Activated CD4-positive, alpha-beta T cell treated with anti-CD3 and anti-CD28 coated beads, Interleukin-2, amount 10 ng/mL, durations not matched to agents 24 days and 14 days (primary cell): Measurements from ENCODE around the gene ADAM10. TPM values are rescaled to one million over a fixed set of nuclear protein-coding genes. Genes with fewer than 3 reads are reported as not detected.

Experiments
- DNase-seq: peaks from one replicate; pipeline ENCODE4 v3.0.0; 2022
- H3K27ac Mint-ChIP-seq: one replicate; pipeline ENCODE4 v1.8.0; 2022; ENCODE audit warnings: mild to moderate bottlenecking, mixed read lengths
- H3K27me3 Mint-ChIP-seq: one replicate; pipeline ENCODE4 v1.8.0; 2022; ENCODE audit warnings: mixed read lengths
- H3K36me3 Mint-ChIP-seq: one replicate; pipeline ENCODE4 v1.8.0; 2022; ENCODE audit warnings: low read depth, mild to moderate bottlenecking, mixed read lengths
- H3K4me1 Mint-ChIP-seq: one replicate; pipeline ENCODE4 v1.8.0; 2021; ENCODE audit warnings: mixed read lengths
- H3K4me3 Mint-ChIP-seq: one replicate; pipeline ENCODE4 v1.8.0; 2022; ENCODE audit warnings: mild to moderate bottlenecking, moderate library complexity, mixed read lengths
- H3K9me3 Mint-ChIP-seq: one replicate; pipeline ENCODE4 v1.8.0; 2021; ENCODE audit warnings: mixed read lengths
- intact Hi-C: fragments of 100-400 bp; cut with micrococcal nuclease; formaldehyde crosslinking; loops from one replicate; pipeline ENCODE4 v1.15.1; 2023
- total RNA-seq: library from RNA; stranded (reverse); gene quantifications from 2 replicates; pipeline ENCODE4 v1.2.3, GENCODE V29; 2022

Gene ADAM10
- total RNA-seq, 1 donor from 2014 or later: 103 TPM

DNA sequence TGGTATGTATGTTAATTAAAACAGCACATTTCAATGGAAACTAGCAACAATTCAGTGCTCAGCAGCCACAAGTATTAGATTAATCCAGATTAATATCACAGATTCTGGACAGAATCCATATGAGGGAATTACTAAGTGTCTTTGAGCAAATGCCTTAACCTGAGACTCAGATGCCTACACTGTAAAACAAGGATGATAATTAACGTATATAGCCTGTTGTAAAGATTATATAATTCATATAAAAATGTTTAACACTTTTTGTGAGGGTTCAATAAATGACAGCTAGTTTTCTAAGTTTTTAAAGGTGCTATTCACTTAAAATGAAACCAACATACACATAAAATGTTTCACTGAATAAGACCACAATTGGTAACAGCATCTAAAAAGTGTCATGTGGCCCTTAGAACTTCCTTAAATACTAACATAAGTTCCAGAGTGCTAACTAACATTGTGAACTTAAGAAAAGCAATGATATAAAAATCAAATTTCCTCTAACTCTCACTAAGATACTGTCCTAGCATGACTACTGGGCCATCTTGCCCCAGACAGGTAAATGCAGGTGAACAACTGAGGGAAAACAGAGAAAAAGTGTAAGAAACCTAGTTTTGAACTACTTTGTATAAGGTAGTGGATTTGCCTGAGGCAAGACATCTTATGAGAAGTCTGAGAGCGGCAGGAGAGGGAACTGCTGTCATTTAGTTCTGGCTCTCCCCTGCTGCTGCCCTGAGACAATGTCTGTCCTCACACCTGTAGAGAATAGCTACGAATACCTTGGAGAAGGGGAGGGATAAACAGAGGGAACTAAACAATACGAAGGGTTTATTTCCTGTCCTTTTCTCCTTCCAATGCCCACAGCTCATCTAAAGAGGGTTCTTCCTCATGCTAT, 151.3 kb downstream of the ADAM10 start:
- Mint-ChIP-seq H3K36me3 (peaks cover 53% of the 10 kb centered on the region), H3K4me1 (peaks cover 27% of the 10 kb centered on the region), H3K9me3 (peaks cover 12% of the 10 kb centered on the region), H3K27ac (no peak overlapping the region), H3K4me3 (no peak overlapping the region), H3K27me3 (no peaks in the 10 kb centered on the region)
- intact Hi-C loops: loop anchor here (5.0 to 10.0 kb wide), 3 partner anchors 34 to 123 kb away; no protein-coding TSS in a partner anchor
- DNase-seq: no peak

GRCh38 chr15:58595516-58596263, 153.8 kb downstream of the ADAM10 start:
- no peak overlapping the region for H3K4me3 Mint-ChIP-seq
- H3K27me3 Mint-ChIP-seq: no peaks in the 10 kb centered on the region
- H3K36me3 Mint-ChIP-seq: peaks cover 53% of the 10 kb centered on the region
- H3K9me3 Mint-ChIP-seq: peaks cover 14% of the 10 kb centered on the region
- no peak for DNase-seq
- peaks cover 27% of the 10 kb centered on the region for H3K4me1 Mint-ChIP-seq
- intact Hi-C loops: loop anchor here (1.0 to 10.0 kb wide), 5 partner anchors 37 to 153 kb away; partner anchors contain the start of gene ADAM10
- H3K27ac Mint-ChIP-seq: no peak overlapping the region

- H3K36me3 Mint-ChIP-seq: peaks cover 54% of the 10 kb centered on the region
- peak overlapping the region; percentile 35 for H3K27ac Mint-ChIP-seq
- DNase-seq: no peak
- no peaks in the 10 kb centered on the region for H3K27me3 Mint-ChIP-seq
- intact Hi-C loops: loop anchor here (1.0 to 10.0 kb wide), 5 partner anchors 37 to 154 kb away; partner anchors contain the start of gene ADAM10
- H3K9me3 Mint-ChIP-seq: peaks cover 14% of the 10 kb centered on the region
- H3K4me1 Mint-ChIP-seq: peaks cover 27% of the 10 kb centered on the region
- no peak overlapping the region for H3K4me3 Mint-ChIP-seq
These were observed 154.6 kb downstream of the ADAM10 start for GRCh38 chr15:58594898-58595297.

DNA sequence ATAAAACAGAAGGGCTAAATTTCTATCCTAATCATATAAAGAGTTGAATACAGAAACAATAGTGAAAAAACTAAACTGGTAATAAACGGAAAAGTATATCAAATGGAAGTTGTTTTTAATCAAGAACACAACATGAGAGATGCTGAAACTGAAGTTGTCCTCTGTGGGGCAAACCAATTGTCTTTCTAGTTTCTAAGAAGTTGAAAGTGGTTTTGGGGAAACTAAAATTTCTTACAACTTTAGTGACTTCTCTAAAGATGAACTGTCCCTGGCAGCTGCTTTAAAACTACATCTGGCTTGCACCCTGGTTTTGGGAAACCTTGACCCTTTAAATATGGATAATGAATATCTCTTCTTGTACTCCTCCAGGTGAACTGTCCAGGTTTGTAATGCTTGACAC, 155.6 kb downstream of the ADAM10 start:
- peak overlapping the region; percentile 47 for H3K4me3 Mint-ChIP-seq
- DNase-seq: no peak
- peaks cover 53% of the 10 kb centered on the region for H3K36me3 Mint-ChIP-seq
- H3K9me3 Mint-ChIP-seq: peaks cover 9% of the 10 kb centered on the region
- intact Hi-C loops: loop anchor here (2.0 to 10.0 kb wide), 3 partner anchors 111 to 155 kb away; partner anchors contain the start of gene ADAM10
- no peaks in the 10 kb centered on the region for H3K27me3 Mint-ChIP-seq
- peak overlapping the region; percentile 71 for H3K27ac Mint-ChIP-seq
- peaks cover 29% of the 10 kb centered on the region for H3K4me1 Mint-ChIP-seq

DNA sequence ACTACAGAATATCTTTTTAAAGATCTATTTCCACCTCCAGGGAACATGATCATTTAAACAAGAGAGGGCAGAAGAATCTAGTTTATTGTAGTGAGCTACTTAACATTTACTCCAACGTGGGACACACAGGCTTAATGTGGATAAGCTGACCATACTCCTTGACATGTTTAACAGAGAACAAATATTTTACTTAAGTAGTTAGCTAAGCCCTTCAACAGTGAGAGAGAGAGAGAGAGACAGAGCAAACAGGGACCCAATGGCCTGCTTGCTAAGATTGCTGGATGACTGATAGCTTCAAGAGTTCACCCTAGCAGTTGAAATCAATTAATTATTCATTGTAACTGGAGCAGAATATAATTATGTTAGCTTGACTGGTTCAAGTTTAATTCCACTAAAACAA, 158.6 kb downstream of the ADAM10 start:
- H3K4me1 Mint-ChIP-seq: peaks cover 23% of the 10 kb centered on the region
- H3K36me3 Mint-ChIP-seq: peaks cover 38% of the 10 kb centered on the region
- no peaks in the 10 kb centered on the region for H3K27me3 Mint-ChIP-seq
- H3K9me3 Mint-ChIP-seq: peaks cover 7% of the 10 kb centered on the region
- no peak overlapping the region for H3K4me3 Mint-ChIP-seq
- intact Hi-C loops: loop anchor here (10.0 kb wide), 2 partner anchors 114 to 116 kb away; no protein-coding TSS in a partner anchor
- H3K27ac Mint-ChIP-seq: no peak overlapping the region
- no peak for DNase-seq

DNA sequence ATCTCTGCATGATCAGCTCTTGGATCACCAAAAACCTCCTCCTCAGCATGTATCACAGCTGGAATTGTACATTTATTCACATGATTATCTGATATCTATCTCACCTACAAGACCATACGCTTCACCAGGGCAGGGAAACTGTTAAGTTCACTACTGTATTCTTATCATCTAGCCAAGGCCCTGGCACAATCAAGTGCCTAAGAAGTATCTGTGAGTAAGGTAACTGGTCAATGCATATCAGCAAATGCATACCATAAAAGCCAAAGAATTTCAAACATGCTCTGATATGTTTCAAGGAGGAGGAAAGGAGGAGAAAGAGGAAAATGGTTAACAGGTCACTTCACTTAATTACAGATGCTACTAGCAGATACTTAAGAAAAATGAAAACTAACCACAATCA, 159.3 kb downstream of the ADAM10 start:
- Mint-ChIP-seq H3K36me3 (peaks cover 36% of the 10 kb centered on the region), H3K27me3 (no peaks in the 10 kb centered on the region), H3K27ac (no peak overlapping the region), H3K9me3 (peaks cover 7% of the 10 kb centered on the region), H3K4me1 (peaks cover 25% of the 10 kb centered on the region), H3K4me3 (no peak overlapping the region)
- intact Hi-C loops: loop anchor here (10.0 kb wide), 2 partner anchors 115 kb away; no protein-coding TSS in a partner anchor
- DNase-seq: no peak

GRCh38 chr15:58589047-58589446, 160.5 kb downstream of the ADAM10 start:
- no peak overlapping the region for H3K27ac Mint-ChIP-seq
- H3K27me3 Mint-ChIP-seq: no peaks in the 10 kb centered on the region
- intact Hi-C loops: no loop called here
- peaks cover 33% of the 10 kb centered on the region for H3K36me3 Mint-ChIP-seq
- H3K9me3 Mint-ChIP-seq: peaks cover 13% of the 10 kb centered on the region
- DNase-seq: no peak
- H3K4me3 Mint-ChIP-seq: no peak overlapping the region
- H3K4me1 Mint-ChIP-seq: peaks cover 24% of the 10 kb centered on the region

GRCh38 chr15:58588096-58588495, 161.4 kb downstream of the ADAM10 start:
- H3K27me3 Mint-ChIP-seq: no peaks in the 10 kb centered on the region
- H3K27ac Mint-ChIP-seq: no peak overlapping the region
- no peak for DNase-seq
- H3K9me3 Mint-ChIP-seq: peaks cover 17% of the 10 kb centered on the region
- intact Hi-C loops: no loop called here
- H3K36me3 Mint-ChIP-seq: peaks cover 30% of the 10 kb centered on the region
- H3K4me1 Mint-ChIP-seq: peaks cover 20% of the 10 kb centered on the region
- H3K4me3 Mint-ChIP-seq: no peak overlapping the region

GRCh38 chr15:58587486-58587885, 162.0 kb downstream of the ADAM10 start:
- no peak overlapping the region for H3K27ac Mint-ChIP-seq
- intact Hi-C loops: no loop called here
- peaks cover 17% of the 10 kb centered on the region for H3K9me3 Mint-ChIP-seq
- peaks cover 20% of the 10 kb centered on the region for H3K4me1 Mint-ChIP-seq
- H3K4me3 Mint-ChIP-seq: no peak overlapping the region
- no peak for DNase-seq
- H3K27me3 Mint-ChIP-seq: no peaks in the 10 kb centered on the region
- H3K36me3 Mint-ChIP-seq: peaks cover 30% of the 10 kb centered on the region

- intact Hi-C loops: no loop called here
- Mint-ChIP-seq H3K36me3 (peaks cover 21% of the 10 kb centered on the region), H3K9me3 (peaks cover 19% of the 10 kb centered on the region), H3K4me3 (peak overlapping the region; percentile 55), H3K27me3 (no peaks in the 10 kb centered on the region), H3K4me1 (peaks cover 20% of the 10 kb centered on the region), H3K27ac (peak overlapping the region; percentile 83)
- DNase-seq: no peak
These were observed 163.6 kb downstream of the ADAM10 start for GRCh38 chr15:58585693-58586443.

- no peaks in the 10 kb centered on the region for H3K27me3 Mint-ChIP-seq
- peaks cover 20% of the 10 kb centered on the region for H3K4me1 Mint-ChIP-seq
- H3K4me3 Mint-ChIP-seq: peak overlapping the region; percentile 55
- peak overlapping the region; percentile 83 for H3K27ac Mint-ChIP-seq
- H3K36me3 Mint-ChIP-seq: peaks cover 16% of the 10 kb centered on the region
- peaks cover 19% of the 10 kb centered on the region for H3K9me3 Mint-ChIP-seq
- intact Hi-C loops: no loop called here
- DNase-seq: no peak
These were observed 164.6 kb downstream of the ADAM10 start for GRCh38 chr15:58584789-58585461.

DNA sequence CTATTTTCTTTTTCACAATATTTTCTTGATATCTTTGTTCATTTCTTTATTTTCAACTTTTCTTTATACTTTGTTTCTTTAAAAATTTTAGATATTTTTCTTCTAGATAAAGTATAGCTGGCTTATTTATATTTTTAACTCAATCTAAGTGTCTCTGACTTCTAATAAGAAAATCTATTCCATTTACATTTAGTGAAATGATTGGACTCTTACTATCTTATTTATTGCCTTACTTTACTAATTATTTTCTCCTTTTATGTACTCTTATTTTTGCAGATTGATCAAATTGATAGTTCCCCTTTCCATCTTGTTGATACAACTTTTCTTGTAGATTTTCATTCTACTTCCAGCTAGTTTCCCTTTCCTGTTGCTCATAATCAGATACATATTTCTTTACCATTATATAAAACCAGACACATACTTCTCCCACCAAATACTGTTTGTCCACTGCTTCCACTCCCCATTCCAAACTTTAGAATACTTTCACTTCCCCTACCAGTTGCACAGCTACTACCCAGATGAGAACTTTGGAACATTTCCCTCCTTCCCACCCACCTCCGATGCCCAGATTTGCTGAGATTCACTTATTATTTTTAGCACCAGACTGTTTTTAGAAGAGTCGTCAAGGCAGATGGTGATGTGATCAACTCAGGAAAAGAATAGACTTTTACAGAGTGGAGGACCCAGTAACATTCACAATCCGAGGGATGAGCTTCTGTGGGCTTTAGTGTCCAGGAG, 166.2 kb downstream of the ADAM10 start:
- Mint-ChIP-seq H3K27me3 (no peaks in the 10 kb centered on the region), H3K36me3 (peaks cover 10% of the 10 kb centered on the region), H3K4me1 (peaks cover 16% of the 10 kb centered on the region), H3K4me3 (no peak overlapping the region), H3K9me3 (peaks cover 19% of the 10 kb centered on the region), H3K27ac (no peak overlapping the region)
- intact Hi-C loops: no loop called here
- no peak for DNase-seq
